ENCODE data around the gene TMEM126A.
A peak's percentile ranks its signal among the peaks of the same experiment; 100 is the strongest.
"Not testable (repeated sequence)": the region's sequence is repeated elsewhere in the genome, so short reads cannot be mapped to it uniquely, and the experiment has no call there.

The TMEM126A gene

DNA sequence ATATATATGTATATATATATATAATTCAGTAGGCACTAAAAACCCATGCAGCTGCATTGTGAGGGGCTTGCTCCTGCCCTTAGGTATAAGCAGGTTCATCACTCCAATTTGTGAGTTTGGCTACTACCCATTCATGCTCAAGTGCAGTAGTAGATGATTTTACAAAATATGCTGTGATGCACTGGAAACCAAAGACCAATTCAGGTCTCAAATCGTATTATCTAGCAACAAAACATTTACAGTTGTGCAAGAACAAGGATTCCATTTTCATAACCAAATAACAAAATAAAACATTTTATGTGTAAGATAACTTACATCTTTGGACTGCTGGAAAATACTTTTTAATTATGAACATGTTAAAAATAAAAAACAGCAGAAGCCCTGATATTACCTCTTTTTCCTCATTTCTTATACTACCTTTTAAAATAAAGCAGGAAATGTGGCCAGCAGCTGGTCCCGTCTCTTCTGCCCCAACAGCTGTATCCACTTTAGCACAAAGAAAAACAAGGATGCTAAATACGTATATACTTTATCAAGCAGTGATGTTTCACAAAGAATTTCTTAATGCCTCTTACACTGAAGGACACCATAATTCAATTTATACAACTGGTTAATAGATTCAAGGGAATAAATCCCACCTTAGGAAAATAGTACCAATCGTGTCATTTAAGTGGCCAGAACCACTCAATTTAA is 14.4 kb downstream of the TMEM126A start:
- DNase-seq: no peak

DNA sequence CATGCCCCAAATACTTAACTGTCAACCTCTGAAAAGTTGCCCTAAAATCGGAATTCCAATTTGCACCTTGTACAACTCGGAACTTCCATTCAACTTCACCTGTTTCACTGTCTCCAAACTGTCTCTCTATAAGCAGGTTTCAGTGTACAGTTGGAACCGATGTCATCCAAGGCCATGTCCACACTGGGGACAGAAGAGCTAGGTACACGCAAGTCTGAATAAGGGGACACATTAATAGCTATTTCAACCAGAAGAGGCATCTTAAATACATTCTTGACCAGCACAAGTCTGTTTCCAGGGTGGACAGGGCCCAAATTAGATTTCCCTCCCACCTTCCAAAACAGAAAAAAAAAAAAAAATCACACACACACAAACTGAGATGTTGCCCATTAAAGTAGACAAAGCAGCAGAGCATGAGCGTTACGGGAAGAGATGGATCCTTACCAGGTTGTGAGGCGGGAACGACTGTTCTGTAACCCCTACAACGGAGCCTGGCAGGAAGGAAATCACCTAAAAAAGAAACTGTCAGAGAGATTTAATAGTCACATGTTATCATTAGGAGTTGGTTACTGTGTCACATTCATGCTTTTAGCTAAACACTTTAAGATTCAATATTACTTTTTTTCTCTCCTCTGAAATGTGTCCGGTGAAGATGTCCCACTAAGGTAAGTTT is 15.4 kb downstream of the TMEM126A start:
- DNase-seq: no peak

DNA sequence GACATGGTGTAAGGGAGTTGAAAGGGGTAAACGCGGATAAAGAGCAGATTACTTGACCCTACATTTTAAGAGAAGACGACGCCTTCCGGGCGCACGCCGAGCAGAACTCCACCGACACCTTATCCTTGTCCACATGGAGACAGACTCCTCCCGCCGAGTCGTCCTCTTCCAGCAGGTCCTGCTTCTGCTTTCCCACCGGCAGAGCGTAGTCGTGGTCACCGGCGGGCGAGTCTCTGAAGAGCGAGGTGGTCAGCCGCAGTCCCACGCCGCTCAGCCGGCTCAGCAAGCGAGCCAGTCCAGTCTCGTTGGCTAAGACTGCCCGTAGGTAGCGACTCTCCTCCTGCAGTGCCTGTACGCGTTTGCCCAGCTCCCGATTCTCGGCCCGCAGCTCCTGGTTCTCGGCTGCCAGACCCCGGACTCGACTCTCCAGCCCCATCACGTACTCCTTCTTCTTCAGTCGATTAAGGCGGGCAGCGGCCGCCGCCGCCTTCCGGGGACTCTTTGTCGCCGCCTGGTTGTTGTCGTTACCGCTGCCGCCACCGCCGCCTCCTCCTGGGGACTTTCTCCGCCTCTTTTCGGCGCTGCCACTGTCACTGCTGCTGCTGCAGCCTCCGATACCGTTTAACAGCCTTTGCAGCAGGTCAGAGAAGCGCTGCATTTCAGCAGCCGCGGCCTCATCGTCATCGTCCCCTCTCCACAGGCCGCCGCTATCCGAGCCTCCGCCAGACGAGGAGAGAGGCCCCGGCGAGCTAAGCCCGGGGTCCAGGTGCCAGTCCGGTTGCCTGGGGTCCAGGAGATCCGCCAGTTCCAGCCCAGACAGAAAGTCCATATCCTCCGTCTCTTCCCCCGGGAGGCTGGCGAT is 16.2 kb downstream of the TMEM126A start:
- DNase-seq: peak; percentile 68 to 83

DNA sequence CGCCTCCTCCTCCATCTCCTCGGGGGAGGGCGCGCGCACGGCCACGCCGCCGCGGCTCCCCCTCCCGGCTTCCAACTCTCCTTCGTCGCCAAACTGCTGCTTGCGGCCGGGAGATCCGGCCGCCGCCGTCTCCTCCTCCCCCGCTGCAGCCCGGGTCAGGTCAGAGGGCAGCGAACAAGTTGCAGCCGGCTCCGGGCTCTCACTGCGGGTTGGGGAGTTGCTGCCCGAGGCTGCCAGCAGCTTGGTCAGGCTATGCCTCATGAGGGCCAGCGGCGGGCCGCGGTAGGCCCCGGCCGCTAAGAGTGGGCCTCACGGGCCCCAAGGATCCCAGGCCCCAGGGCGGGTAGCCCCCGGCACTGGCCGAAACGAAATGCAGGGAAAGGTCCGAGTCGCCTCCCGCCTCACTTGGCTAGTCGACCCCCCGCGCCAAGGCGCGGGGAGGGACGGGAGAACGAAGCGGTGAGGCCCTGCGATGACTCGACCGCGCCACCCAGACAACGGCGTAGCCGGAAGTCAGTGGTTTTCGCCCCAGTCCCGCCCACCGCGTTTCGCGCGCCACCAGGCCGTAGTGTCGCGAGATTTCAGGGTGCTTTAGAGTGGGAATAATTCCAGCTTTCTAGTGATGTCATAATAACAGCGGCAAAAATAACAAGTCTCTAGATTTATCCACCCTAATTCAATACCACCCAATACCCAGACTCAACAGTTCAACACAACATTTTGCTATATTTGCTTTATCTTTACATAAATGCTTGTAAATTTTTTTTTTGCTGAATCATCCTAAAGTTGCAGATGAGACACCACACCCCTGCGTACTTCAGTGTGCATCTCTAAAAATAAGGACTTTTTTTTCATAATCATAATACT is 17.1 kb downstream of the TMEM126A start, which contains the start of gene CREBZF:
Gene CREBZF, minus strand, starts transcription at position 515 of the 867 bp plus-strand sequence. Its CDS starts 254 bp downstream, at position 261.
- DNase-seq: peak; percentile 95 to 98

DNA sequence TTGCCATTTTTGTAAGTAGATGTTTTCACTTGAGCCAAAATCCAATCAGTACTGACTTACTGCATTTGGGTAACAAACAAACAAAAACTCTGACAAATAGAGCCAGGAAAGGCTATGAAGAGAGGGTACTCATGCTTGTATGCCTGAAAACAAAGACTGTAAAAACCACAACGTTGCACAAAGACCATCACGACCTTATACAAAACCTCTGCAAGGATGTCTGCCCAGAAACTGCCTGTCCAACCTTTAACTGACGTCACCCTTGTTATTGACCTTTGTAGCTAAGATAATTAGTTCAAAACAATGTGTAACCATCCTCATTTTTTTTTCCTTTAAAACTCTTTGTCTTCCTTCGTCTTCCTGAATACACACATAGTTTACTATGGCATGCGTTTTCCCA is 18.0 kb downstream of the TMEM126A start:
- no peak for DNase-seq

DNA sequence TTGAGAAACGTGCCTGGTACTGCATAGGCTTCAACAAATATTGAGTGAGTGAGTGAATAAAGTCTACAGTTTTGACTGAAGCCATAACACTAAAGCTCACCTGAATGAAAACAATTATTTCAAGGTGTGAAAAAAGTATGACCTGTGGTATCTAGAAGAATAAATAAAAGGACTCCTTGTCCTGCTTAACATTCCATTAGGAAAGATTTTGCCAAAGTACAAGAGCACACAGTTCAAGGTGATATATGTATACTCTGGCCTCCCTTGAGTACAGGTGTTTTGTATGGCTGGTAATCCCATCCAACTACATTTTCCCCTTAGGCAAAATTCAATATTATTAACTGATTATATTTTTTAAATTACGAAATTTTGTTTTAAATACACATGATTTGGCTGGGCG is 18.9 kb downstream of the TMEM126A start:
- no peak for DNase-seq

DNA sequence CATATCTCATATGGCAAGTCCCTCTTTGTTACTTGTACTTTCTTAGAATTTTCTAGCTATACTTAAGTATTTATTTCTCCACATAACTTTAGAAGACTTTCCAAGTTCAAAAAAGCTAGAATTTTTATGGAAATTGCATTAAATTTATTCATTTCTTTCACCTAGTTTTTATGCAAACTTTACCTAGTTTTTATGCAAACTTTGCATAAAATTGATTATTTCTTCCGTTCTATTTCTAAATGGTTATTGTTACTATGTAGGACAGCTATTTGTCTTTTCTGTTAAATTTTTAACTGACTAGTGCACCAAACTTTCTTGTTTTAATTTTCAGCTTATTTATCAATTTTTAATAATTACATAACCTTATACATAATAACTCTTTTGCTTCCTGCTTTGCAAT is 20.4 kb downstream of the TMEM126A start:
- no peak for DNase-seq

DNA sequence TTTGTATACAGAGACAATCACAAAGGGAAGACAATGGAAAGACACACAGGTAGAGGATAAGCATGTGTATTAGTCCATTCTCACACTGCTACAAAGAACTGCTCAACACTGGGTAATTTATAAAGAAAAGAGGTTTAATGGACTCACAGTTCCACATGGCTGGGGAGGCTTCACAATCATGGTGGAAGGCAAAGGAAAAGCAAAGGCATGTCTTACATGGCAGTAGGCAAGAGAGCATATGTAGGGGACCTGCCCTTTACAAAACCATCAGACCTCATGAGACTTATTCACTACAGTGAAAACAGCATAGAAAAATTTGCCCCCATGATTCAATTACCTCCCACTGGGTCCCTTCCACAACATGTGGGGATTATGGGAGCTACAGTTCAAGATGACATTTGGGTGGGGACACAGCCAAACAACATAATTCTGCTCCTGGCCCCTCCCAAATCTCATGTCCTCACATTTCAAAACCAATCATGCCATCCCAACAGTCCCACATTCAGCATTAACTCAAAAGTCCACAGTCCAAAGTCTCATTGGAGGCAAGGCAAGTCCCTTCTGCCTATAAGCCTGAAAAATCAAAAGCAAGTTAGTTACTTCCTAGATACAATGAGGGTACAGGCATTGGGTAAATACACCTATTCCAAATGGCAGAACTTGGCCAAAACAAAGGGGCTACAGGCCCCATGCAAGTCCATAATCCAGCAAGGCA is 23.3 kb downstream of the TMEM126A start:
- DNase-seq: not testable (repeated sequence)

DNA sequence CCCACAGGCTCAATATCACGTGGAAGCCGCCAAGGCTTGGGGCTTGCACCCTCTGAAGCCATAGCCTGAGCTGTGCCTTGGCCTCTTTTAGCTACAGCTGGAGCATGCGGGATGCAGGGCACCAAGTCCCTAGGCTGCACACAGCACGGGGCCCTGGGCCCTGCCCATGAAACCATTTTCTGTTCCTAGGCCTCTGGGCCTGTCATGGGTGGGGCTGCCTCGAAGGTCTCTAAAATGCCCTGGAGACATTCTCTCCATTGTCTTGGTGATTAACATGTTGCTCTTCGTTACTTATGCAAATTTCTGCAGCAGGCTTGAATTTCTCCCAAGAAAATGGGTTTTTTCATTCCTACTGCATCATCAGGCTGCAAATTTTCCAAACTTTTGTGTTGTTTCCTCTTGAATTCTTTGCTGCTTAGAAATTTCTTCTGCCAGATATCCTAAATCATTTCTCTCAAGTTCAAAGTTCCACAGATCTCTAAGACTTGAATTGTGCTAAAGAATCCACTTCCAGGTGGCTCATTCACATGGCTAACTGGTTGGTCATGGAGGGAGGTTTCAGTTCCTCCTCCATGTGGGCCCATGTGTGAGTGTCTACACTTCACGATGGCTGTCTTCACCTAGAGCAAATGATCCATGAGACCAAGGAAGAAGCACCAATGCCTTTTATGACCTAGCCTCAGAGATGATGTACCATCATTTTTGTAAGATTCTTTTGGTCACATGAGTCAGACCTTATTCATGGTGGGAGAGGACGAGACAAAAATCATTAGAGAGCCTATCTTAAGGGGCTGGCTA is 24.5 kb downstream of the TMEM126A start:
- DNase-seq: no peak

DNA sequence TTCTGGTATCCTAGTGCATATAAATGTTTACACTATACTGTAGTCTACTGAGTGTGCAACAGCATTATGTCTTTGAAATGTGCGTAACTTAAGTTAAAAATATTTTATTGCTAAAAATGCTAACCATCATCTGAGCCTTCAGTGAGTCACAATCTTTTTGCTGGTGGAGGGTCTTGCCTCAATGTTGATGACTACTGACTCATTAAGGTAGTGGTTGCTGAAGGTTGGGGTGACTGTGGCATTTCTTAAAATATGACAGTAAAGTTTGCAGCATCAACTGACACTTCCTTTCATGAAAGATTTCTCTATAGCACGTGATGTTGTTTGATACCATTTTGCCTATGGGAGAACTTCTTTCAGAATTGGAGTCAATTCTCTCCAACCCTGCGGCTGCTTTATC is 25.6 kb downstream of the TMEM126A start:
- DNase-seq: no peak

DNA sequence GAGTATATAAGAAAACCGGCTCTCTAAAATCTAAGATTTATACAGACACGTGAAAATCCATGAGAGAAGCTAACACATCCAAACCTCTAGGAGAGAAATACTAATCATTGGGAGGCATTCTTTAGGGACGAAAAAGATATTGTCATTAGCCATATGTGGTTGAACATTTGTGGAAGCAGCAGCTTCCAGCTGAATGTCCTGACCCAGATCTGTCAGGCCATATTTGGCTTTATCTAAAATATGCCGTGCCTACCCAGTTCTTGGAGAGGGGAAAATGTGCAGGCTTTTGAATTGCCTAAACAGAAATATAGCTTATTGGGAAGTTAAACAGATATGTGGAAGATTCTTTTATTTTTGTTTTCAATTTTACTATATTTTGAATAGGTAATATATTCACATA is 31.8 kb downstream of the TMEM126A start:
- no peak for DNase-seq

DNA sequence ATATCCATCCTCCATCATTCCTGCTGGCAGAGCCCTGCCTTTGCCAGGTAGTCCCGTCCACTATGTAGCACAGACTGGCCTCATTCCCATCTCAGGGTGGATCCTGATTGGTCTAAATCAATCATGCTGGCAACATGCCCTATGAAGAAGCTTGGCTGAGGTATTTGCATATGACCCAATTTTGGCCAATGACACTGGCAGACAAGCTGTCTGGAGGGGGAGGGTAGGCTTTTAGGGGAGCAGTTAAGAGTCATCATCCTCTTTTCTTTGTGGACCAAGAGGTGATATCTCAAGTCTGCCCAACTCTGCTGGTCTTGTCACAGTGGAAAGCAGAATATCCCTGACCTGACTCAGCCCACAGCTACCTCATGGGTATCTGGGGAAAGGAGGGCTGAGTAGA is 33.1 kb downstream of the TMEM126A start:
- no peak for DNase-seq

DNA sequence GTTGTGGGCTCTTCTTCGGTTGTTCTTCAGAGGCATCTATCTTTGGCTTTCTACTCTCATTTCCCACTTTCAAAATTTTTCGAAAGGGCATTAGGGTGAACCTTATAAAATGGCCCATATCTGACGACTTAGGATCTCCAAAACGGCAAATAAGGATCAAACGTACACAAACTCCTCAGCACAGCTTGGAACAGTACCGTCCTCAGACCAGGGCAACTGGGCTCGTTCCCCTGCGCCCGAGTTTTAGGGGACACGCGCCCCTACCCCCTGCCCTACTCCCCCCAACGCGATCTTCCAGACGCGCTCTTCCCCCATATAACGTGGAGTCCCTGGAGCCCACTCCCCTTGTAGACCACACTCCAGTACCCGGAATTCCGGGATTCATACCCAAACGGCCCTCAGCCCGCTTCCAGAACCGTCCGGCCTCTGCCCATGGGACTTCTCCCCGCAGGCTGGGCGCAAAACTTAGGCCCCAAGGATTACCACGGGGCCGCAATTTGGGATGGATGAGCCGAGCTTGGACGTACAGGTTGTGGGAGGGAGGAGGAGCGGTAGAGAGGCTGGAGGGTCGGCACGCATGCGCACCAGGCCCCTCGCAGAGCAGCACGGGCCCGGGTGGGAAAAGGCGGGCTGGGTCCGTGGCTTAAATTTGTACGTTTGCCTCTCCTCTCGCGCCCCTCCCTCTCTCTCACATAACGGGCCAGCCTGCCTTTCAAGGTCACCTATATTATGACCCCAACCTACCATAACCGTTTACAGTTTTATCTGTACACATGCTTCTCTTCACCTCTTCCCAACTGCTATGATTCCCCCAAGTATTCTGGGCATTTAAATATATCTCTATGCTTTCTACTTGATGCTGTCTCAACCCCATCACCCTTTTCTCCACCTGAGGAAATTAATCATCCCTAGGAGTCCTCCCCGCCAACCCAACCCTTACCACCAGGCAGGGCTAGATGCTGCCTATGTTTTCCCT is 34.9 kb downstream of the TMEM126A start:
- DNase-seq: peak in 1 of 2 donors; percentile 4

DNA sequence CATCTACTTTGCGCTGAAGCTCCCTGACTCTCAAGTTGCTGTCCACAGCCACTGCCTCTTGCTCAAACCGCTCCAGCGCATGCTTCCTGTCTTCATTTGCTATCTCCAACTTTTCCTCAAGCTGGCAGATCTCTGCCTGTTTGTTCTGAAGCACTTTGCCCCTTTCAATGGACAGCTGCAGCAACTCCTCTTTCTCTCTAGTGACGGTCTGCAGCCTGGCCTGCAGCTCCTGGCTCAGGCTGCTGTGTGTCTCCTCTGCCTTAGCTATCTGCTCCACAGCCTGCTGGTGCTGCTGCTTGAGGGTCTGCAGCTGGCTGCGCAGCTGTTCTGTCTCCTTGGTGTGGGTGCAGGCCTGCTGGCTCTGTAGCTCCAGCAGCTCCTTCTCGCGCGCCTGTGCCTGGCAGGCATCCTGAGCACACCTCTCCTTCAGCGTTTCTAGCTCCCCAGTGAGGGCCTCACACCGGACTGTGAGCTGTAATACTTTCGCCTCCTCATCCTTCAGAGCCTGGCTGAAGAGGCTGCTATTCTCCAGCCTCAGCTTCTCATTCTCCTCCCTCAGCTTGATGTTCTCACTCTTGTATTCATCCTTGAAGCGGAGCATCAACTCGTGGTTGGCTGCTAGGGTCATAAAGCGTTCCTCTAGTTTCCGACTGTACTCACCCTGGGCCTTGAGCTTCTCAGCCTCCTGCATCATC is 37.5 kb downstream of the TMEM126A start:
- DNase-seq: no peak

DNA sequence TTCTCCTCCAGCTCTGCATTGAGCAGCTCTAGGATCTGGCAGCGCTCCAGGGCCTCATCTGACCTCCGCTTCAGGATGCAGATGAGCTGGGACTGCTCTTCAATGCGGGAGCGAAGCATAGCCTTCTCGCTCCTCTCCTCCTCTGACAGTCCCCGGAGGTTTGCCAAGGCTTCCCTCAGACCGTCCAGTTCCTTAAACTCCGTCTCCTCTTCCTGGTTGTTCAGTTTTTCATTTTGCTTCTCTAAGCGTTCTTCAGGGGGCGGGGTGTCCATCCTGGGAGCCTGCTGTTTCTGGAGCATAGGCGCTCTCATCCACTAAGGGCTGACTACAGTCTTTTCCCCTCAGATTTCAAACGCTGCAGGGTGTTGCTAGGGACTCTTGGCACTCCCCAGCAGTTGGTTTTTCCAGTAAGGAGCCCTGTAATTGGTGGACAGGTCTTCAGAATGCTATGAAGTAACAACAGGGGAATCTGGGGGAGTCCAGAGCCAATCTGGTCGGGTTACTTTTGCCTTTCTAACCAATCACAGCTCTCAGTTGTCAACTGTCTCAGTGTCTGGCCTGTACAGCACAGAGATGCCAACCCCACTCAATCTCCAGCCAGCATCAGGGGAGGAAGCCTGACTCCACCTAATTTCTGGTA is 38.2 kb downstream of the TMEM126A start, which contains the start of gene CCDC89:
Gene CCDC89, minus strand, starts transcription at position 376 of the 640 bp plus-strand sequence. Its CDS starts 65 bp downstream, at position 311.
- no peak for DNase-seq

DNA sequence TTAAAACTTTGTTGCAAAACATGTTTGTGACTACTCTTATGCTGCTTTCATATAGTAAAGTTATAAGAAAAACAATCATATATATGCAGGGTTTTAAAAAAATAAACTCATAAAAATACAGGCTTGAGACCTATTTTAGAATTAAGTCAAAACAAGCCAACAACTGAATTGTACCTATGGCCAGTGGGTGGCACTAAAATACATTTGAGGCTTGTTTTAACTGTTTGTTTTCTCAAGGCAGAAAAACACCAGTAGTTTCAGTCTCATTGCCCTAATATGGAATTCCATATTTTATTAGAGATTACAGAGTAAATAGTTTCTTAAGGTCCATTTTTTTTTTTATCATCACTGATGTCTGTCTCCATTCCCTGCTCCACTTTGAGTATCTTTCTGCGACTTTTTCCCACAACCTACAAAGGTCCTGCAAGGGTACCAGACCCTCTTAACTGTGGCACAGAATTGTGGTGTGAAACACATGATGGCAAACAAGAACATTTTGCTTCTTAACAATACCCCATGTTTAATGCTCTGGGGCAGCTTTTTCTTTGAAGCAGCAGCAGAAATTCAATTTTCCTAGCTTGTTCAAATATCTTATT is 46.7 kb downstream of the TMEM126A start:
- no peak for DNase-seq

DNA sequence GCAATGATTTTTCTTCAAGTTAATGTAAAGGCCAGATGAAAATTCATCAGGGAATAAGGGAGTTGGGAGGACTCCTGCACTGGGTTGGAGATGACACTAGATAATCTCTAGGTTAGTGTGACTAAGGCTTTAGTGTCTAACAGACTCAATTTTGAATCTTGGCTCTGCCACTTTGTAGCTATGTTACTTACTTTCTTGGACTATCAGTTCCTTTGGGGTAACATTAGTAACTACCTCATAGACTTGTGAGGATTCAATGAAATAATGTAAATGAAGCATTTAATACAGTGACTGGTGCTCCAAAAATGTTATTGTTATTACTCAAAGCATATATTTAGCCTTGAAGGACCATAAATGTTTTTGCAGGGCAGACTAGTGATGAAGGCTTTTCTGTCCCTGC is 47.8 kb downstream of the TMEM126A start:
- DNase-seq: no peak

DNA sequence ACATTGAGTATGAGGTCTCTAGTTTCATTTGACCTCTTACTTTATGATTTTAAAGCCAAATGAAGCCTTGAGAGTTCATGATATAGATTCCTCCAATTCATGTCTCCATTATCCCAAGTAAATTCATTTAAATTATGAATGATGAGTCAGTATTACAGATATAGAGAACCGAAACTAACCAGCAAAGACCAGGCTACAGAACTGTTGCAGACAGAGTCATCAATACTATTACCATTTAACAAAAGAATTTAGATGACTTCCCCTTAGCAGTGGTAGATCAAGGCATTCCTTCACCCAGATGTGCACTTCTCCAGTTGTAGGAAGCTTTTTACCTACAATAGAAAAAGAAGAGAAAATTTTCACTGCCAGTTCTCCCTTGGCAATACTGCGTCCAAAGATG is 50.0 kb downstream of the TMEM126A start:
- DNase-seq: no peak
